ENCODE data around the gene KRT35. TPM values are rescaled to one million over a fixed set of nuclear protein-coding genes. Genes with fewer than 3 reads are reported as not detected.

Gene KRT35
- total RNA-seq, 1 donor from 2014 or later, result not detected

GRCh38 chr17:41449008-41449407 lies 31.9 kb downstream of the KRT35 start:
- intact Hi-C loops (cut with DNase I), result no loop called here
- Histone ChIP-seq H3K27me3 (no peaks in the 10 kb centered on the region), H3K4me1 (peaks cover 10% of the 10 kb centered on the region), H3K27ac (peak overlapping the region; percentile 13), H3K9me3 (no peaks in the 10 kb centered on the region), H3K4me3 (no peak overlapping the region), H3K36me3 (no peaks in the 10 kb centered on the region)
- no peak for TF ChIP-seq CTCF (IDR thresholded peaks at IDR 0.05)
- no peak for TF ChIP-seq POLR2AphosphoS5 (IDR thresholded peaks at IDR 0.05; ENCODE audit: insufficient read depth in 1 of 2, low read depth in 1 of 2)
- no peak for TF ChIP-seq POLR2A (IDR thresholded peaks at IDR 0.05)
- DNase-seq (ENCODE audit: extremely low spot score in 2 of 2), result peak in 1 of 2 donors; percentile 74

GRCh38 chr17:41448506-41448905 lies 32.4 kb downstream of the KRT35 start:
- intact Hi-C loops (cut with DNase I), result no loop called here

GRCh38 chr17:41446806-41447205 lies 34.1 kb downstream of the KRT35 start:
- TF ChIP-seq POLR2AphosphoS5 (IDR thresholded peaks at IDR 0.05; ENCODE audit: insufficient read depth in 1 of 2, low read depth in 1 of 2) (no peak), POLR2A (IDR thresholded peaks at IDR 0.05) (no peak), CTCF (IDR thresholded peaks at IDR 0.05) (no peak)
- H3K4me3 ChIP-seq, result no peak overlapping the region

More at GRCh38 chr17:41448506-41448905, 32.4 kb downstream of the KRT35 start:
- Histone ChIP-seq H3K4me3 (no peak overlapping the region), H3K27me3 (no peaks in the 10 kb centered on the region), H3K9me3 (no peaks in the 10 kb centered on the region), H3K36me3 (no peaks in the 10 kb centered on the region), H3K27ac (peak overlapping the region; percentile 13), H3K4me1 (peaks cover 10% of the 10 kb centered on the region)
- no peak for TF ChIP-seq POLR2A (IDR thresholded peaks at IDR 0.05)
- TF ChIP-seq POLR2AphosphoS5 (IDR thresholded peaks at IDR 0.05; ENCODE audit: insufficient read depth in 1 of 2, low read depth in 1 of 2), result no peak
- TF ChIP-seq CTCF (IDR thresholded peaks at IDR 0.05), result no peak
- peak in 1 of 2 donors; percentile 72 for DNase-seq (ENCODE audit: extremely low spot score in 2 of 2)

GRCh38 chr17:41444640-41445039 lies 36.3 kb downstream of the KRT35 start:
- no peaks in the 10 kb centered on the region for H3K9me3 ChIP-seq
- H3K27ac ChIP-seq, result no peak overlapping the region
- no peaks in the 10 kb centered on the region for H3K27me3 ChIP-seq
- intact Hi-C loops (cut with DNase I), result no loop called here
- H3K4me3 ChIP-seq, result no peak overlapping the region
- no peaks in the 10 kb centered on the region for H3K36me3 ChIP-seq
- no peak for DNase-seq (ENCODE audit: extremely low spot score in 2 of 2)
- peaks cover 10% of the 10 kb centered on the region for H3K4me1 ChIP-seq
- TF ChIP-seq POLR2A (IDR thresholded peaks at IDR 0.05), result no peak
- no peak for TF ChIP-seq CTCF (IDR thresholded peaks at IDR 0.05)
- TF ChIP-seq POLR2AphosphoS5 (IDR thresholded peaks at IDR 0.05; ENCODE audit: insufficient read depth in 1 of 2, low read depth in 1 of 2), result no peak

More at GRCh38 chr17:41446806-41447205, 34.1 kb downstream of the KRT35 start:
- intact Hi-C loops (cut with DNase I), result no loop called here
- peak overlapping the region; percentile 34 for H3K27ac ChIP-seq
- H3K27me3 ChIP-seq, result no peaks in the 10 kb centered on the region
- H3K9me3 ChIP-seq, result no peaks in the 10 kb centered on the region
- peaks cover 10% of the 10 kb centered on the region for H3K4me1 ChIP-seq
- H3K36me3 ChIP-seq, result no peaks in the 10 kb centered on the region
- DNase-seq (ENCODE audit: extremely low spot score in 2 of 2), result no peak

- Histone ChIP-seq H3K36me3 (no peaks in the 10 kb centered on the region), H3K4me1 (peaks cover 10% of the 10 kb centered on the region), H3K4me3 (no peak overlapping the region), H3K27me3 (no peaks in the 10 kb centered on the region), H3K9me3 (no peaks in the 10 kb centered on the region), H3K27ac (no peak overlapping the region)
- peak in 1 of 2 donors; percentile 52 for DNase-seq (ENCODE audit: extremely low spot score in 2 of 2)
- intact Hi-C loops (cut with DNase I), result no loop called here
- no peak for TF ChIP-seq POLR2A (IDR thresholded peaks at IDR 0.05)
- no peak for TF ChIP-seq POLR2AphosphoS5 (IDR thresholded peaks at IDR 0.05; ENCODE audit: insufficient read depth in 1 of 2, low read depth in 1 of 2)
- TF ChIP-seq CTCF (IDR thresholded peaks at IDR 0.05), result no peak
Measured at GRCh38 chr17:41444186-41444585, 36.8 kb downstream of the KRT35 start.
